Thyroid gland (tissue), 4 donors: Measurements from ENCODE around the gene E2F8.

Experiments
- POLR2A ChIP-seq, 2 donors: fragments of 450-650 bp; IDR thresholded peaks; one replicate each; pipeline ENCODE4 v1.6.1; 2017; ENCODE audit warnings: antibody characterized with exemption in 2 of 2, mild to moderate bottlenecking in 2 of 2, moderate library complexity in 1 of 2
- TF ChIP-seq, protein P1 (sequence below), 6 experiments: fragments of 200-600 bp in 3 of 6; fragments of 450-650 bp in 3 of 6; sonication (generic) in 3 of 6; IDR thresholded peaks; one replicate each; pipeline ENCODE4 v1.5.1; 2016 to 2019; ENCODE audit warnings: antibody characterized with exemption in 6 of 6, mild to moderate bottlenecking in 2 of 6, inconsistent platforms in 1 of 6, moderate library complexity in 1 of 6

GRCh38 chr11:19218216-19218615 lies 22.5 kb downstream of the E2F8 start:
- TF ChIP-seq POLR2A (IDR thresholded peaks at IDR 0.05): no peak
- TF ChIP-seq, protein P1, sequence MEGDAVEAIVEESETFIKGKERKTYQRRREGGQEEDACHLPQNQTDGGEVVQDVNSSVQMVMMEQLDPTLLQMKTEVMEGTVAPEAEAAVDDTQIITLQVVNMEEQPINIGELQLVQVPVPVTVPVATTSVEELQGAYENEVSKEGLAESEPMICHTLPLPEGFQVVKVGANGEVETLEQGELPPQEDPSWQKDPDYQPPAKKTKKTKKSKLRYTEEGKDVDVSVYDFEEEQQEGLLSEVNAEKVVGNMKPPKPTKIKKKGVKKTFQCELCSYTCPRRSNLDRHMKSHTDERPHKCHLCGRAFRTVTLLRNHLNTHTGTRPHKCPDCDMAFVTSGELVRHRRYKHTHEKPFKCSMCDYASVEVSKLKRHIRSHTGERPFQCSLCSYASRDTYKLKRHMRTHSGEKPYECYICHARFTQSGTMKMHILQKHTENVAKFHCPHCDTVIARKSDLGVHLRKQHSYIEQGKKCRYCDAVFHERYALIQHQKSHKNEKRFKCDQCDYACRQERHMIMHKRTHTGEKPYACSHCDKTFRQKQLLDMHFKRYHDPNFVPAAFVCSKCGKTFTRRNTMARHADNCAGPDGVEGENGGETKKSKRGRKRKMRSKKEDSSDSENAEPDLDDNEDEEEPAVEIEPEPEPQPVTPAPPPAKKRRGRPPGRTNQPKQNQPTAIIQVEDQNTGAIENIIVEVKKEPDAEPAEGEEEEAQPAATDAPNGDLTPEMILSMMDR (IDR thresholded peaks at IDR 0.05): no peak
